ENCODE data around the gene APCDD1L. TPM values are rescaled to one million over a fixed set of nuclear protein-coding genes. Genes with fewer than 3 reads are reported as not detected.
A peak's percentile ranks its signal among the peaks of the same experiment; 100 is the strongest.
"Not testable (repeated sequence)": the region's sequence is repeated elsewhere in the genome, so short reads cannot be mapped to it uniquely, and the experiment has no call there.

APCDD1L gene
- total RNA-seq, 1 donor from 2014 or later = not detected

- no peak for DNase-seq (ENCODE audit: low read depth in 2 of 2)
These were observed 96.0 kb downstream of the APCDD1L start for GRCh38 chr20:58418949-58419748.

DNA sequence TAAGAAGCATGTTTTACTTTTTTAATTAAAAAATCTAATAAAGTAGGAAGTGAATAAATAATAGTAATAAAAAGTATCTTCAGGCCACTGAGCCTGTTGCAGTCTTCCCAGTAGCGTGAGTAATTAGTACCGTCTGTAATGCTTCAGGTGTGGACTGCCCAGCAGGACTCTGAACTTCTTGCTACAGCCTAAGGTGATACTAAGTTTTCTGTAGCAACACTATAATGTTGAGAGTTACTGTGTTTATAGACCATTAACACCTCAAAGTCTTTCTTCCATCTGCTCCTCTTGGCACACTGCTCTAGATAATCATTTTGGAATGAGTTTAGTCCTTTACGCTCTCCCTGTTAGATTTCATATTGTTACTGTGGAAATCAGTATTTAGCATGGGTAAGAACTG is 97.8 kb downstream of the APCDD1L start:
- DNase-seq (ENCODE audit: low read depth in 2 of 2) = no peak

GRCh38 chr20:58416835-58417234 is 98.4 kb downstream of the APCDD1L start:
- DNase-seq (ENCODE audit: low read depth in 2 of 2) = peak; percentile 20 to 41

DNA sequence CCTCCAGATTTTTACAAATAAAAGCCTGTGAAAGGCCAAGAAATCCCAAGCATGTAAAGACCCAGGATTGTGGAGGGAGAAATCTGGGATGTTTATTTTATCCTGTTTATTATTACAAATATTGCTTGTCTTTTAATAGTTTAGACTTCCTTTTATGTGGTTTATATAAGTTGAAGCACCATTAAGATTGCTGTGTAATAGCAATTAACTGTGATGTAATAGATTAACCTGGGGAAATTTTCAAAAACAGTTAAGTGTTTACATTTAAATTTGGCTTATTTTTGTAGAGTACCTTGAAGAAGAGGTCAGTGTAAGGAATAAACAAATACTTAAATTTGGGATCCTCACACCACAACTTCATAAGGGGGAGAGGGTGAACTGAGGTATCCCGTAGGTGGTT is 99.1 kb downstream of the APCDD1L start:
- no peak for DNase-seq (ENCODE audit: low read depth in 2 of 2)

- DNase-seq (ENCODE audit: low read depth in 2 of 2) = not testable (repeated sequence)
These were observed 100.4 kb downstream of the APCDD1L start for GRCh38 chr20:58414786-58415185.

- not testable (repeated sequence) for DNase-seq (ENCODE audit: low read depth in 2 of 2)
These were observed 101.0 kb downstream of the APCDD1L start for GRCh38 chr20:58414216-58414615.

Other genes starting within 250 kb of the APCDD1L start
- gene RAB22A, start 205.7 kb downstream of the APCDD1L start, total RNA-seq = 8.3 and 10.9 TPM in 2 replicates
- 7.8 and 12.3 TPM in 2 replicates for gene VAPB, start 126.2 kb downstream of the APCDD1L start, total RNA-seq
- gene STX16, start 135.9 kb upstream of the APCDD1L start, total RNA-seq = 17.2 and 22.8 TPM in 2 replicates
- gene NPEPL1, start 177.4 kb upstream of the APCDD1L start, total RNA-seq = 17.9 and 19.2 TPM in 2 replicates

Measured in lung microvascular endothelial cell (primary cell).